ENCODE results near the gene CPNE2.
"Not testable (repeated sequence)": the region's sequence is repeated elsewhere in the genome, so short reads cannot be mapped to it uniquely, and the experiment has no call there.

CPNE2 gene

GRCh38 chr16:57178793-57179212 lies 86.4 kb downstream of the CPNE2 start:
- no peak for DNase-seq

- no peak for DNase-seq
Measured at GRCh38 chr16:57179215-57179828, 86.9 kb downstream of the CPNE2 start.

GRCh38 chr16:57184113-57184512 lies 91.7 kb downstream of the CPNE2 start:
- DNase-seq, result no peak

- no peak for DNase-seq
Measured at GRCh38 chr16:57184887-57185445, 92.6 kb downstream of the CPNE2 start.

DNA sequence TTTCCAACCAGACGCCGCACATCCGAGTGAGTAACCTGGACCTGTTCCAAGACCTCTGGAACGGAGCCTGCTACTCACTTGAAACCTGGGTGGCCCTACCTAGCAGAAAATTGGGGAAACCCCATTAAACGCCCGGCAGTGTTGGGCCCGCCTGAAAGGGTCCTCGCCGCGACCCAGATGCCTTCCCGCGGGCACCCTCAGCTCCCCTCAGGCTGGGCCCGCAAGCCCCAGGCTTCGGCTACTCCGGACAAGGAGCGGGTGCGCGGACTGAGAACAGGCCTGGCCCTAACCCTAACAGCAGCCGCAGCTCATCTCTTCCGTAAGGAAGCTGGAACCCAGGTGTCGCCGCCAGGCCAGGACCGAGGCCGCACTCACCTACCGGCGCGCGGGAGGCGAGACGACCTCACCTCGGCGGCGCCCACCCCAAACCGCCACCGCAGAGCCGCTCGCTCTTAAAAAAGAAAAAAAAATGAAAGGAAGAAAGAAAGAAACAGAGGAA lies 93.1 kb downstream of the CPNE2 start:
- no peak for DNase-seq

DNA sequence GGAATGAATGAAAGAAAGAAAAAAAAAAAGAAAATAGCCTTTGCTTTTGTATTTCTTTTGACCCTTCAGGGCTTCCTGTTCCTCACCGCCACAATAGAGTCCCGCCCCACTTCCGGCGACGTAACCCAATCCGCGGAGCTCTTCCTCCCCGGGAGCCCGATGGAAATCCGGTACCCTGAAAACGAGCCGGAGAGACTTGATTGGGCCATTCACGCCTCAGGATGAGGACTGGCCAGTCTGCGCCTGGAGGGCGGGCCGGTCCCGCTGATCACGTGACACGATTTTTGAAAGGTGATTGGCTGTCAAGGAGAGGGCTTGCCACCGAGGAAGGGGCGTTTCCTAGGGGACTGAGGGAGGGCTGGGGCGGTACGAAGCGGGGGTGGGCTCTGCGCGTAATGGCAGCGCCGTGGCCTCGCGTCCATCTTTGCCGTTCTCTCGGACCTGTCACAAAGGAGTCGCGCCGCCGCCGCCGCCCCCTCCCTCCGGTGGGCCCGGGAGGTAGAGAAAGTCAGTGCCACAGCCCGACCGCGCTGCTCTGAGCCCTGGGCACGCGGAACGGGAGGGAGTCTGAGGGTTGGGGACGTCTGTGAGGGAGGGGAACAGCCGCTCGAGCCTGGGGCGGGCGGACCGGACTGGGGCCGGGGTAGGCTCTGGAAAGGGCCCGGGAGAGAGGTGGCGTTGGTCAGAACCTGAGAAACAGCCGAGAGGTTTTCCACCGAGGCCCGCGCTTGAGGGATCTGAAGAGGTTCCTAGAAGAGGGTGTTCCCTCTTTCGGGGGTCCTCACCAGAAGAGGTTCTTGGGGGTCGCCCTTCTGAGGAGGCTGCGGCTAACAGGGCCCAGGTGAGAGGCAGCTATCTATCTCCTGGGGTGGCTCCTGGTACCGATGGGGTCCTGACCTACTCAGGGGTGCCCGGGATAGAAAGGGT lies 93.8 kb downstream of the CPNE2 start, which contains the start of the genes PSME3IP1 and RSPRY1:
PSME3IP1 (minus strand) TSS at position 95 of the 927 bp plus-strand sequence. CDS start 12,185 bp downstream, outside the sequence.
RSPRY1 (plus strand) TSS at position 385 of the 927 bp plus-strand sequence. CDS start 18,330 bp downstream, outside the sequence.
- DNase-seq, result peak; percentile 97

- no peak for DNase-seq
Measured at GRCh38 chr16:57186872-57187854, 94.8 kb downstream of the CPNE2 start.

DNA sequence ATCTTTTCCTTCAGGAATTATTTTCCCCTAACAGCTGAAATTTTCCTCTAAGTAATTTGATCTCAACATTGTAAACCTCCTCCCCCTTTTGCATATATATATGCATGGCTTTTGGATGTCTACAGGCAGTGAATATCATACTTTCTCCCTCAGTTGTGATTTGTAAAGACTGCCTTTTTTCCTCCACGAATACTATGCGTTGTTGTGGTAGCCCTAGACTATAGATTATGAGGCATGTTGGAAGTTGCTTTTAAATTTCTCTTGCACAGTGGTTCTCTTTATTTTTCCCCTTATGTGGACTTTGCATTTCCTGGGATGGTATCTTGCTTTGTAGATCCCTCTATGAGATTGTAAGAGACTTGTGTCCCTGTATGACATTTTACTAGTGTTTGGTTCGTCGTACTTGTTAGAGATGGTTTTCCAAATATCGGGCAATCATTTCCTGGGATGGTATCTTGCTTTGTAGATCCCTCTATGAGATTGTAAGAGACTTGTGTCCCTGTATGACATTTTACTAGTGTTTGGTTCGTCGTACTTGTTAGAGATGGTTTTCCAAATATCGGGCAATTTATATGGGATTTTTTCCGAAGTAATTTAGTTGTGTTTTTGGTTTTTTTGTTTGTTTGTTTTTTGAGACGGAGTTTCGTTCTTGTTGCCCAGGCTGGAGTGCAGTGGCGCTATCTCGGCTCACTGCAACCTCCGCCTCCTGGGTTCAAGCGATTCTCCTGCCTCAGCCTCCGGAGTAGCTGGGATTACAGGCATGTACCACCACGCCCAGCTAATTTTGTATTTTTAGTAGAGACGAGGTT lies 95.7 kb downstream of the CPNE2 start:
- not testable (repeated sequence) for DNase-seq

DNA sequence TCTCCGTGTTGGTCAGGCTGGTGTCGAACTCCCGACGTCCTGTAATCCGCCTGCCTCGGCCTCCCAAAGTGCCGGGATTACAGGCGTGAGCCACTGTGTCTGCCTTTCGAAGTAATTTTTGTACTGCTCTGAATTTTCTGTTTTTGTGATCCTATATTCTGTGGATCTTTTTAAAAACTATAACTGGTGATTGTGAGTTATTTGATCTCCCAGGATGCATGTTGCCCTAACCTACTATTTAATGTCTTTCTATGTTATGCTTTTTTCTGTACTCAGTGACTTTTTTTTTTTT lies 96.3 kb downstream of the CPNE2 start:
- DNase-seq, result no peak

DNA sequence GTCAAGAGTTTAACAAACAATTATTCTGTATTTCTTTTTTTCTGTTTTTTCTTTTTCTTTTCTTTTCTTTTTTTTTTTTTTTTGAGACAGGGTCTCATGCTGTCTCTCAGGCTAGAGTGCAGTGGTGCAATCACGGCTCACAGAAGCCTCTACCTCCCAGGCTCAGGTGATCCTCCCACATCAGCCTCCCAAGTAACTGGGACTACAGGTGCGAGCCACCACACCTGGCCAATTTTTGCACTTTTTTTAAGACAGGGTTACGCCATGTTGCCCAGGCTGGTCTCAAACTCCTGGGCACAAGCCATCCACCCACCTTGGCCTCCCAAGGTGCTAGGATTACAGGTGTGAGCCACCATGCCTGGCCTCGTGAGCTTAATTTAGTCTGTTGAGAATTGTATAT lies 97.1 kb downstream of the CPNE2 start:
- DNase-seq, result not testable (repeated sequence)

DNA sequence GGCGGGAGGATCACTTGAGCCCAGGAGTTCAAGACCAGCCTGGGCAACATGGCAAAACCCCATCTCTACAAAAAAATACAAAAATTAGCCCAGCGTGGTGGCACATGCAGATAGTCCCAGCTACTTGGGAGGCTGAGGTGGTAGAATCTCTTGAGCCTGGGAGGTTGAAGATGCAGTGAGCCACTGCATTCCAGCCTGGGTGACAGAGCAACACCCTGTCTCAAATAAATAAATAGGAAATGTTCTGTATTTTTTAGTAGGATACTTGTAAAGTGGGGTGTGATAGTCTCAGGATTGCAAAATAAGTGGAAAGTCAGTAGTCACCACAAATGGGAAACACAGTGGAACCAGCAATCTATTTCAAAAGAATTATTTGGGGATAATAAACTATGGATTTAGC lies 97.8 kb downstream of the CPNE2 start:
- DNase-seq, result no peak

- DNase-seq, result no peak
Measured at GRCh38 chr16:57191056-57191571, 98.7 kb downstream of the CPNE2 start.

- no peak for DNase-seq
Measured at GRCh38 chr16:57192146-57192545, 99.8 kb downstream of the CPNE2 start.

DNA sequence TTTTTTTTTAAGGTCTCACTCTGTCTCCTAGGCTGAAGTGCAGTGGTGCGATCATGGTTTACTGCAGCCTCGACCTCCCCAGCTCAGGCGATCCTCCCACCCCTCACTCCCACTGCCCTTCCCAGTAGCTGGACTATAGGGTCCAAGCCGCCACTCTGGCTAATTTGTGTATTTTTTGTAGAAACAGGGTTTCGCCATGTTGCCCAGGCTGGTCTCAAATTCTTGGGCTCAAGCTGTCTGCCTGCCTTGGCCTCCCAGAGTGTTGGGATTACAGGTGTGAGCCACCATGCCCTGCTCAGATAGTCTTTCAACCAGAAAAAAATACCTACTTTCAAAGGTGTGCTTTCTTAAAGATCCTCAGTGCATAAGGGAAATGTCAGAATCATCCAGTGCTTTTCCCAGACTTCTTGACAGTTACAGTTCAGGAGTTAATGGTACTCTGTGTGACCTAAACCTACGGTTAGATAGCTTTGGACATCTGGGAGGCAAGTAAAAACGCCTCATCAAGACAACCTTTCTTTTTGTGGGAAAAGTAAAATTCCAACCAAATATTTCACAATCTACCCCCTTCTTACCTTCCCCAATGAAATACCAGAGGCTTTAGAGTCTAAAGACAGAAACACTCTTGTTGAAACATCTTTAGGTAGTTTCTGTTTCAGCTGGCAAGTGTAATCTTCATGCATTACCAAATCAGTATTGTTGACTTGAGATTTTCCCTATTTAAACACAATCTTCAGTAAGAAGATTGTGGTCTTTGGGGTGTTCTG lies 100.5 kb downstream of the CPNE2 start:
- no peak for DNase-seq

DNA sequence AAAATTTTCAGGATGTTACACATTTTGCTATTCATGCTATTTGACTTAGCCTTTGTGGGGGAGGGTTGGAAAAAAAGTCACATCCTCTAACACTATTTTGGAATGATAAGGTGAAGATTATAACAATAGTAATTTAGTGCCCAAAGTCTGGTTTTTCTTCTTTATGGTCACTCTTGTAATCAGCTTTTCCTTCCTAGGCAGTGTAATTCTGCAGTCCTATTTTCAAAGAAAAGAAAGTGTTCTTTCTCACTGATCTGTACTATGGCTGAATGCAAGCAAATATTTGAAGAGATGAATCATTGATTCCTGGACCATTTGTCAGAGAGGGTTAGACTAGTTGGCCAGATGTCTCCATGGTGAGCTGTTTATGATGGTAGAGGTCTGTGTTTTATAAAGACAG lies 102.1 kb downstream of the CPNE2 start:
- DNase-seq, result no peak

DNA sequence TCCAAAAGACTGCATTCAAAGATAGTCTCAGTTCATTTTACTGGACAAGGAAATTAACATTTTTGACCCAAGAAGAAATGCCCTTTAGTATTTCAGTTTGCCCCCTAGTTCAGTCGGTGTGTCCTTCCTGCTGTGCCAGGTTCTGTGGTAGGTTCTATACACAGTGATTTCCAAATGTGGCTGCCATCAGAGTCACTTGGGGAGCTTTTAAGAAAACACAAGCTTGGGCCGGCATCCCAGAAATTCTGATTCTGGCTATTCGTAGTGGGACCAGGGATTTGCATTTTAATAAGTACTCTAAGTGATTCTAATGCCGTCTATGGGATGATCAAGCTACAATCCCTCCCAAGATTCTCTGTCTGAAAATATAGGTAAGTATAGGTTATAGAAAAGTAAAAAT lies 103.9 kb downstream of the CPNE2 start:
- DNase-seq, result no peak

DNA sequence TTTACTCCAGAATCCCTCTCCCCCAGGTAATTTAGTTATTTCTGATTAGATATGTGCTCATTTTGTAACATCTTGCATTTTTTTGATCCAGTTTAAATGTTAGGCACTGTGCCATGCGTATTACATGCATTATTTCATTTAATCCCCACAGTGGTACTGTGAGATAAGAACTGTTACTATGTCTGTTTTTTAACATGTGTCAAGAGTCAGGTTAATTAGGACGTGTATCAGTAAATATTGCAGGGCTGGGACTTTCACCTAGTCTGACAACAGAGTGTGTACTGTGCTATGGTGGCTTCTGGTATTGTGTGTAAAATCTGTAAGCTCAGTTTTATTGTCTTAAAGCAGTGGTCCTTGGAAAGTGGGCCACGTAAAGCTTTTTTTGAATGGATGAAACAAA lies 104.4 kb downstream of the CPNE2 start:
- DNase-seq, result no peak

Data from activated naive CD4-positive, alpha-beta T cell treated with anti-CD3 and anti-CD28 coated beads, Interleukin-2, amount 50 U/mL, for 16 hours (primary cell).